ENCODE measurements around the gene LHPP. TPM values are rescaled to one million over a fixed set of nuclear protein-coding genes. Genes with fewer than 3 reads are reported as not detected.

Gene LHPP
- total RNA-seq, 1 donor from 2014 or later = 6.0 TPM

GRCh38 chr10:124558339-124559321, 97.0 kb downstream of the LHPP start:
- Mint-ChIP-seq H3K4me3 (ENCODE audit: unreplicated experiment) (no peak overlapping the region), H3K36me3 (ENCODE audit: unreplicated experiment) (no peaks in the 10 kb centered on the region), H3K9me3 (ENCODE audit: unreplicated experiment) (peaks cover 1% of the 10 kb centered on the region), H3K4me1 (ENCODE audit: low read depth, unreplicated experiment) (peaks cover 9% of the 10 kb centered on the region), H3K27me3 (ENCODE audit: unreplicated experiment) (peaks cover 2% of the 10 kb centered on the region), H3K27ac (ENCODE audit: unreplicated experiment) (no peak overlapping the region)
- peak; percentile 7 for DNase-seq
- no peak for TF ChIP-seq CTCF (IDR thresholded peaks at IDR 0.05; ENCODE audit: partially characterized antibody, unreplicated experiment)

- Mint-ChIP-seq H3K27me3 (ENCODE audit: unreplicated experiment) (peaks cover 2% of the 10 kb centered on the region), H3K4me3 (ENCODE audit: unreplicated experiment) (no peak overlapping the region), H3K9me3 (ENCODE audit: unreplicated experiment) (peaks cover 4% of the 10 kb centered on the region), H3K27ac (ENCODE audit: unreplicated experiment) (no peak overlapping the region), H3K4me1 (ENCODE audit: low read depth, unreplicated experiment) (peaks cover 7% of the 10 kb centered on the region), H3K36me3 (ENCODE audit: unreplicated experiment) (no peaks in the 10 kb centered on the region)
- peak; percentile 2 for DNase-seq
- TF ChIP-seq CTCF (IDR thresholded peaks at IDR 0.05; ENCODE audit: partially characterized antibody, unreplicated experiment) = no peak
Measured at GRCh38 chr10:124559372-124560132, 97.9 kb downstream of the LHPP start.

- TF ChIP-seq CTCF (IDR thresholded peaks at IDR 0.05; ENCODE audit: partially characterized antibody, unreplicated experiment) = no peak
- peak overlapping the region; percentile 67 for H3K4me3 Mint-ChIP-seq (ENCODE audit: unreplicated experiment)
- H3K27ac Mint-ChIP-seq (ENCODE audit: unreplicated experiment) = peak overlapping the region; percentile 45
- H3K27me3 Mint-ChIP-seq (ENCODE audit: unreplicated experiment) = peaks cover 2% of the 10 kb centered on the region
- peak; percentile 38 for DNase-seq
- peaks cover 6% of the 10 kb centered on the region for H3K9me3 Mint-ChIP-seq (ENCODE audit: unreplicated experiment)
- H3K36me3 Mint-ChIP-seq (ENCODE audit: unreplicated experiment) = no peaks in the 10 kb centered on the region
- H3K4me1 Mint-ChIP-seq (ENCODE audit: low read depth, unreplicated experiment) = peaks cover 7% of the 10 kb centered on the region
Measured at GRCh38 chr10:124560377-124561105, 98.9 kb downstream of the LHPP start.

GRCh38 chr10:124561206-124561605, 99.6 kb downstream of the LHPP start:
- Mint-ChIP-seq H3K4me1 (ENCODE audit: low read depth, unreplicated experiment) (peaks cover 7% of the 10 kb centered on the region), H3K9me3 (ENCODE audit: unreplicated experiment) (peaks cover 6% of the 10 kb centered on the region), H3K4me3 (ENCODE audit: unreplicated experiment) (no peak overlapping the region), H3K27me3 (ENCODE audit: unreplicated experiment) (peaks cover 2% of the 10 kb centered on the region), H3K36me3 (ENCODE audit: unreplicated experiment) (no peaks in the 10 kb centered on the region), H3K27ac (ENCODE audit: unreplicated experiment) (no peak overlapping the region)
- DNase-seq = peak; percentile 4
- TF ChIP-seq CTCF (IDR thresholded peaks at IDR 0.05; ENCODE audit: partially characterized antibody, unreplicated experiment) = no peak
